ENCODE measurements around the gene ZFAND2B.

DNA sequence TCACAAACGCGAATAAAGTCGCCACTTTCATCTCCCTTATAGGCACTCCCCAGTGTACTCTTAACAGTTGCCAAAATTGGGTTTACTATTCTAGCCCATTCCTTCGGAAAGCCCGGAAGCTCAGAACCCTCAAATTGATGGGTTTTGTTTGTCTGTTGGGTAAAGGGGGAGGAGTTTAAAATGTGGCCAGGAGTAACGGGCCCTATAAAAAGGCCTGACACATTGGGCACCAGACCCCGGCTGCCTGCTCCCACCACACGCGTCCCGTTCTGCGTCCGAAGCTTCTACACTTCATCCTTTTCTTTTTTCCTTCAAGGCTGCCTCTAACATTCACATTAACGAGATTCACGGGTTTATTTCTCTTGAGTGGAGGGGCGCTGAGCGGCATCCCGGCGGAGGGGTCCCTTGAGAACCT, 46.8 kb upstream of the ZFAND2B start:
- TF ChIP-seq POLR2A (IDR thresholded peaks at IDR 0.05; ENCODE audit: low read depth, low read length) (no peak), POLR2AphosphoS5 (IDR thresholded peaks at IDR 0.05; ENCODE audit: low read depth, low read length) (no peak), TAF1 (IDR thresholded peaks at IDR 0.05; ENCODE audit: borderline replicate concordance, low read depth, low read length) (no peak)
